ENCODE data around the gene MAPRE2.
A peak's percentile ranks its signal among the peaks of the same experiment; 100 is the strongest.

- TF ChIP-seq CTCF (IDR thresholded peaks at IDR 0.05) (no peak), POLR2A (IDR thresholded peaks at IDR 0.05) (peak in 1 of 2 donors; percentile 22)
Observed at GRCh38 chr18:35040988-35041814, at the start of gene MAPRE2.

Measured in lower leg skin (tissue), 3 donors.